Stimulated activated CD4-positive, alpha-beta T cell treated with anti-CD3 and anti-CD28 coated beads, TNF-alpha, amount 100 ng/mL, for 24 hours (primary cell): ENCODE measurements around the gene ERRFI1.
"Not testable (repeated sequence)": the region's sequence is repeated elsewhere in the genome, so short reads cannot be mapped to it uniquely, and the experiment has no call there.

Experiments
- DNase-seq, 3 experiments: peaks; one replicate each; pipeline ENCODE4 v3.0.0-alpha.2; 2020; ENCODE audit warnings: low read depth in 3 of 3

Gene ERRFI1

GRCh38 chr1:7970246-7970645 lies 55.9 kb downstream of the ERRFI1 start:
- DNase-seq = no peak

GRCh38 chr1:7967651-7968050 lies 58.5 kb downstream of the ERRFI1 start:
- no peak for DNase-seq

DNA sequence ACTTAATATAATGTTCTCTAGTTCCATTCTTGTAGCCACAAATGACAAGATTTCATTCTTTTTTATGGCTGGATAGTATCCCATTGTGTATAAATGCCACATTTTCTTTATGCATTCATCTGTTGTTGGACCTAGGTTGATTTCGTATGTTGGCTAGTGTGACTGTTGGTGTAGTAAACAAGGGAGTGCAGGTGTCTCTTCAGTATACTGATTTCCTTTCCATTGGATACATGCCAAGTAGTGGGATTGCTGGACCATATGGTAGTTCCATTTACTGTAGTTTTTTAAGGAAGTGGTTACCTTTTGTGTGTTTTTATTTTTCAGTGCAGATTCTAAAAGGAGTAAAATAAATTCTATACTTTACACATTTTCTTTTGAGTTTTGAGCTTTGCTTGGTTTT lies 58.9 kb downstream of the ERRFI1 start:
- DNase-seq = no peak

GRCh38 chr1:7964476-7964875 lies 61.6 kb downstream of the ERRFI1 start:
- DNase-seq = no peak

- not testable (repeated sequence) for DNase-seq
Observed at GRCh38 chr1:7963841-7964240, 62.3 kb downstream of the ERRFI1 start.

- DNase-seq = not testable (repeated sequence)
Observed at GRCh38 chr1:7963378-7963730, 62.8 kb downstream of the ERRFI1 start.

GRCh38 chr1:7962636-7963377 lies 63.3 kb downstream of the ERRFI1 start:
- no peak for DNase-seq

GRCh38 chr1:7962014-7962335 lies 64.1 kb downstream of the ERRFI1 start:
- peak in 1 of 3 experiments; percentile 16 for DNase-seq
